Lung (tissue), 12 donors: ENCODE results near the gene JHY. TPM values are rescaled to one million over a fixed set of nuclear protein-coding genes. Genes with fewer than 3 reads are reported as not detected.

Experiments
- ATAC-seq: fragments of 200-7000 bp; cut with Tn5 transposase; one replicate; pipeline ENCODE4 v1.9.1; 2020; ENCODE audit warnings: moderate number of reproducible peaks; ENCODE audit not compliant: insufficient read depth, low FRiP score
- DNase-seq, 3 donors: peaks; one replicate each; pipeline ENCODE4 v3.0.0-alpha.2; 2013 to 2017
- H3K27ac ChIP-seq, 2 donors: one replicate each; pipeline ENCODE4 v1.5.1; 2013; ENCODE audit warnings: mild to moderate bottlenecking in 2 of 2, moderate library complexity in 2 of 2, control low read depth in 1 of 2, inconsistent platforms in 1 of 2, low read depth in 1 of 2, low read length in 1 of 2
- H3K27me3 ChIP-seq, 3 donors: one replicate each; pipeline ENCODE4 v1.5.1; 2013; ENCODE audit warnings: low read length in 2 of 3; ENCODE audit not compliant: control insufficient read depth in 3 of 3, insufficient read depth in 3 of 3
- H3K36me3 ChIP-seq, 4 donors: one replicate each; pipeline ENCODE4 v1.5.1; 2013; ENCODE audit warnings: low read length in 4 of 4, mild to moderate bottlenecking in 1 of 4, moderate library complexity in 1 of 4; ENCODE audit not compliant: control insufficient read depth in 4 of 4, insufficient read depth in 4 of 4
- H3K4me1 ChIP-seq, 5 donors: one replicate each; pipeline ENCODE4 v1.5.1; 2013; ENCODE audit warnings: low read length in 5 of 5, mild to moderate bottlenecking in 2 of 5, moderate library complexity in 1 of 5; ENCODE audit not compliant: control insufficient read depth in 5 of 5, insufficient read depth in 5 of 5
- H3K4me3 ChIP-seq: one replicate; pipeline ENCODE4 v1.5.1; 2013; ENCODE audit warnings: mild to moderate bottlenecking, control low read depth, moderate library complexity
- H3K9ac ChIP-seq, 2 donors: one replicate each; pipeline ENCODE4 v1.5.1; 2013; ENCODE audit warnings: low read length in 2 of 2, control low read depth in 1 of 2; ENCODE audit not compliant: insufficient read depth in 1 of 2
- H3K9me3 ChIP-seq, 4 donors: one replicate each; pipeline ENCODE4 v1.5.1; 2013; ENCODE audit warnings: low read length in 3 of 4, mild to moderate bottlenecking in 1 of 4, moderate library complexity in 1 of 4; ENCODE audit not compliant: control insufficient read depth in 4 of 4, insufficient read depth in 3 of 4
- WGBS, 2 donors: extraction: QIAGEN DNeasy Blood & Tissue Kit; methylation state at CpG; one replicate each; pipeline ENCODE4 v1.1.7; 2013; 5-methylcytosine and 5-hydroxymethylcytosine counted together
- polyA plus RNA-seq, 2 donors: library from polyadenylated mRNA; stranded (reverse); fragments of 200-250 nt; gene quantifications; one replicate each; pipeline ENCODE4 v1.2.1, GENCODE V29; 2013
- total RNA-seq, 2 donors: library from RNA; depleted of rRNA in 1 of 2; stranded (reverse); fragments of >200 nt in 1 of 2; gene quantifications; one replicate each; pipeline ENCODE4 v1.2.1, GENCODE V29; 2014 to 2021
- TF ChIP-seq, protein P1 (sequence below): IDR thresholded peaks from 2 replicates; pipeline ENCODE4 v1.5.1; 2012; ENCODE audit warnings: mild to moderate bottlenecking; ENCODE audit errors: control extremely low read depth, extremely low read depth
- donor health status: control.
- donor health status: control.
- donor health status: Bipolar disorder and iron deficiency.
- donor health status: healthy.
- donor health status: DM: yes; HTN: yes; CAD: no.

Gene JHY
- total and polyA plus RNA-seq, 4 donors = 2.4 to 11.0 (median 7.3) TPM

DNA sequence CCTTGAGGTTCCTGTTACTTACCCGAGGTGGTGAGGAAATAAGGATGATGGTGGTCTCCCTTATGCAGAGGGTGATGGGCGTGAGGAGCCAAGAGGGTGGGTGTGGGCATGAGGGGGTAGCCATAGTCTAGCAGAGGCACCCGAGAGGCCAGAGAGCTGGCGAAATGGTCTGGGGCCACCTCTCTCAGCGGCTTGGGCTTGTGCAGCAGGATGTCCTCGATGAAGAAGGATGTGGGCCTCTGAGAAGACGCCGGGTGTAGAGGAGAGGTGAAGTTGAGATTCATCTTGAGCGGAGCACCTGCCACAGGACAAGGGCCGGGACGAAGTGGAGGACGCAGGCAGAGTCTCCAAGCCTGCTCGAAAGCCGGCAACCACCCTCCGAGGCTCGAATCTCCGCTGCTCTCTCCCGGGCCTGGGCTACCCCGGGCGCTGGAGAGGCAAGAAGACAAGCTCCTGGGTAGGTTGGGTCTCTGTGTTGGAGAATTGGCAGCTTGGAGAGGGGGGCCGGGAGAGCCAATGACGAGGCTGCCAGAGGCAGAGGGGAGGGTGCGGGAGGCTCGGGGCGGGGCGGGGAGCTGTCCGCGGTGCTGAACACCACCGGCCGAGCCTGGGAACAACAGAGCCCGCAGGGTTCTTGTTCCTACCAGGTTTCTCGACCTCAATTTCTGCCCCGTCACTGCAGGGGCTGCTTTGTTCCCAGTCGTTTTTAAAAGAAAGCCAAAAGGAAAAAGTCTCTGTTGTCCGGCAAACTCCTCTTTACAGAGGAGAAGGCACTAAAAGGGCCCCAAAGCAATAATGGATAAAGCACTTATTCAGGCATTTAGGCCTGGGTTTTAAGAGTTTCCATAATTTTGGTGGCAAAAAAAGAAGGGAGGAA lies 99.1 kb downstream of the JHY start, which contains the start of gene BSX:
Gene BSX, minus strand, starts transcription at position 447 of the 877 bp plus-strand sequence. Its CDS starts 163 bp downstream, at position 284.
- TF ChIP-seq, protein P1, sequence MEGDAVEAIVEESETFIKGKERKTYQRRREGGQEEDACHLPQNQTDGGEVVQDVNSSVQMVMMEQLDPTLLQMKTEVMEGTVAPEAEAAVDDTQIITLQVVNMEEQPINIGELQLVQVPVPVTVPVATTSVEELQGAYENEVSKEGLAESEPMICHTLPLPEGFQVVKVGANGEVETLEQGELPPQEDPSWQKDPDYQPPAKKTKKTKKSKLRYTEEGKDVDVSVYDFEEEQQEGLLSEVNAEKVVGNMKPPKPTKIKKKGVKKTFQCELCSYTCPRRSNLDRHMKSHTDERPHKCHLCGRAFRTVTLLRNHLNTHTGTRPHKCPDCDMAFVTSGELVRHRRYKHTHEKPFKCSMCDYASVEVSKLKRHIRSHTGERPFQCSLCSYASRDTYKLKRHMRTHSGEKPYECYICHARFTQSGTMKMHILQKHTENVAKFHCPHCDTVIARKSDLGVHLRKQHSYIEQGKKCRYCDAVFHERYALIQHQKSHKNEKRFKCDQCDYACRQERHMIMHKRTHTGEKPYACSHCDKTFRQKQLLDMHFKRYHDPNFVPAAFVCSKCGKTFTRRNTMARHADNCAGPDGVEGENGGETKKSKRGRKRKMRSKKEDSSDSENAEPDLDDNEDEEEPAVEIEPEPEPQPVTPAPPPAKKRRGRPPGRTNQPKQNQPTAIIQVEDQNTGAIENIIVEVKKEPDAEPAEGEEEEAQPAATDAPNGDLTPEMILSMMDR = no peak
- ATAC-seq (peak; percentile 70), DNase-seq (peak; percentile 81 to 87 (median 86))
- Histone ChIP-seq H3K4me1 (peaks cover 0 to 23% (median 8%) of the 10 kb centered on the region in 5 donors), H3K4me3 (no peak within 1 kb of the TSS), H3K27ac (no peak within 1 kb of the TSS), H3K36me3 (no peaks in the 10 kb centered on the region), H3K27me3 (peaks cover 6 to 97% (median 86%) of the 10 kb centered on the region in 3 donors), H3K9ac (no peak within 1 kb of the TSS), H3K9me3 (peaks cover 0 to 11% (median 0%) of the 10 kb centered on the region in 4 donors)
- WGBS, 2 donors = 5 to 8% methylated on average over 30 to 35 of the region's 35 CpGs

DNA sequence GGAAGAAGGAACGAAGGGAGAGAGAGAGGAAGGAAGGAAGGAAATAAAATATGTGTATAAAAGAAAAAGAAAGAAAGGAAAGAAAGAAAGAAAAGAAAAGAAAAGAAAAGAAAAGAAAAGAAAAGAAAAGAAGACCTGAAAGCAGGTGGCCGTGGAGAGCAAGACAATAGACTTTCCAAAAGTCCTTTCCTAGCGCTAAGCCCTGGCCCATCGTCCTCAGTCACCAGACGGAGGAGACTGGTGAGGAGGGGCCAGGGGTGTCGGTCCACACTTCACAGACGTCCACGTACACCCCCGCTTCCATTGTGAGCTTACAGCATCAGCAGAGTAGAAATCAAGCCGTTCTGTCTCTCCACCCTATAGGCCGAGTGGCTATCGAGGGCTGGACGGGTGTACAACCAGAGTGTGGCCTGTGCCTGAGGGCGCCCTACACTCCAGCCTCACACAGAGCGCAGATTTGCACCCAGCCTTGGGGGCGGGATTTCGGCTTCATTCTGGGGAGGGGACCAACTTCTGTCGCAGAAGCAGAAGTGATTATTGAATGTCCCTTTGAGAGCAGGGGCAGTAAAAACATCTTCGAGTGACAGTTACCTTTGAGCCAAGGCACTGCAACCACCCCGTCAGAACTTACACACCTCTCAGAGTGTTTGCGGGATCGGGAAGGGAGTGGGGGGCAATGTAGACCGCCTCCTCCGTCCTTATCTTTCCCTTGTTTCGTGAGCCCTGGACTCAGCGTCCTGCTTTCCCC lies 101.1 kb downstream of the JHY start:
- ATAC-seq = no peak

DNA sequence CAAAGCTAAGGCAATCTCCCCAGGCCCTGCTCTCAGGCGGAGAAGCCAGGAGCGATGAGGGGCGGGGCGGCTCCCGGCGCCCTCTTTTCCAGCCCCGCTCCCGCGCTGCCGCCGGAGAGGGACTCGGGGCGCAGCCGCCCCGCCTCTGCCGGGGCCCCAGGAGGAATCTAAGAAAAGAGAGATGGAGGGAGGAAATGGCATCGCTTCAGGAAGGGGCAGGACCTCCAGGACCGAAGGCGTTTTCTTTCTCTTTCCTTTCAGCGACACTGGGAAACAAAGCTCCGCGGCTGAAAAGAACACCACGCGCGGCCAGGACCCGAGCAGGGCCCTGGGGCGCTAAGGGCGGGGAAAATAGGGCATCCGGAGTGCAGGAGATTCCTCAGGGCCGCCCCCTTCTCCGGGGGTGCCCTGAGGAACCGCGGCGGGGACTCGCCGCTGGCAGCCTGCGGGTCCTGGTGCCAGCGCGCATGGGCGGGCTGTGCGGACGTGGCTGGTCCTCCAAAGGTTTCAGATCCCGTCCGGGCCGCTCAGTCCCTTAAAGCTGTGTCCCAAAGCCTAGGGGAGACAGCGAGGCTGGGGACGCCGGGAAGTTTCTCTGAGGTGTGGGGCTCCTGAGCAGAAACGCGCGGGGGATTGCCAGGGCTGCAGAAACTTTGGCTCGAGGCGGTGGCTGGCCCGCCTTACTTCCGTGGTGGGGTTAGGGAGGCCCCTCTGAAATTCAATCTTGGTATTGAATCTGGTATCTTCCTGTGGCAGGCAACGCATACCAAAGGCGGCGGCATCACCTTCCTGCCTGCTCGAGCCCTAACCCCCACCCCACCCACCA lies 101.8 kb downstream of the JHY start:
- no peak overlapping the region for H3K27ac ChIP-seq
- no peak overlapping the region for H3K9ac ChIP-seq
- H3K4me3 ChIP-seq = peak overlapping the region; percentile 58
- TF ChIP-seq, protein P1 = no peak
- WGBS, 2 donors = 0% methylated on average over 56 to 59 of the region's 59 CpGs
- ATAC-seq (peak; percentile 19), DNase-seq (peak in 1 of 3 donors; percentile 32)
- H3K9me3 ChIP-seq = peaks cover 0 to 7% (median 0%) of the 10 kb centered on the region in 4 donors
- H3K27me3 ChIP-seq = peaks cover 6 to 81% (median 70%) of the 10 kb centered on the region in 3 donors
- H3K36me3 ChIP-seq = no peaks in the 10 kb centered on the region
- peaks cover 0 to 11% (median 5%) of the 10 kb centered on the region in 5 donors for H3K4me1 ChIP-seq

More for the DNA sequence above, 101.1 kb downstream of the JHY start:
- TF ChIP-seq, protein P1 = no peak
- Histone ChIP-seq H3K4me3 (peak overlapping the region; percentile 58), H3K4me1 (peaks cover 0 to 13% (median 8%) of the 10 kb centered on the region in 5 donors), H3K27ac (no peak overlapping the region), H3K9ac (no peak overlapping the region), H3K9me3 (peaks cover 0 to 11% (median 0%) of the 10 kb centered on the region in 4 donors), H3K27me3 (peaks cover 6 to 85% (median 75%) of the 10 kb centered on the region in 3 donors), H3K36me3 (no peaks in the 10 kb centered on the region)
- WGBS, 2 donors = 8 to 12% methylated on average over 26 of the region's 26 CpGs
- DNase-seq = no peak
